ENCODE measurements around the gene WDFY4.

The WDFY4 gene

DNA sequence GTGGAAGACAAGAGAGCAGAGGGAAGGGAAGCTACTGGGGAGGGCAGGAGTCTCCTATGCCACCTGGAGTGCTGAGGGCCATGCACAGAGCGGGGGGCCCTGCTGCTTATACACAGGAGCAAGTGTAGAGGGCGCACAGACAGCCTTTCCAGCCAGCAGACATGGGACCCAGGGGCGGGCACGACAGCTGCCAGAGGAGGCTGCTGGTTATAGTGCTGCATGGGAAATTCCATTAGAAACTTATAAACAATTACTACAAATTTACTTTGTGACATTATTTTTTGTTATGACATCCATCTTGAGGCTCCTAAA, 90.5 kb downstream of the WDFY4 start:
- Histone ChIP-seq H3K9me2 (replicated peaks; ENCODE audit: low read depth, low read length) (no peaks in the 10 kb centered on the region), H3K36me3 (ENCODE audit: insufficient read depth, low read length) (no peaks in the 10 kb centered on the region), H3K9me3 (ENCODE audit: insufficient read depth, low read depth, low read length) (no peaks in the 10 kb centered on the region), H4K20me1 (ENCODE audit: insufficient read depth, low read length, poor library complexity, severe bottlenecking) (no peaks in the 10 kb centered on the region), H3K27me3 (ENCODE audit: insufficient read depth, low read length, poor library complexity, severe bottlenecking) (no peaks in the 10 kb centered on the region), H3K4me2 (ENCODE audit: low read depth, low read length, poor library complexity, severe bottlenecking) (no peak overlapping the region), H3K9ac (ENCODE audit: low read depth, low read length, poor library complexity, severe bottlenecking) (no peak overlapping the region), H2AFZ (ENCODE audit: low read length) (no peak overlapping the region), H3K4me3 (ENCODE audit: low read length, poor library complexity, severe bottlenecking) (no peak overlapping the region), H3K4me1 (ENCODE audit: insufficient read depth, low read length, poor library complexity, severe bottlenecking) (no peaks in the 10 kb centered on the region), H3F3A (ENCODE audit: low read depth) (no peaks in the 10 kb centered on the region), H3K79me2 (ENCODE audit: insufficient read depth, low read length) (no peaks in the 10 kb centered on the region)
- TF ChIP-seq EZH2phosphoT487 (IDR thresholded peaks at IDR 0.05; ENCODE audit: borderline replicate concordance) (no peak), CTCF (conservative IDR thresholded peaks at IDR 0.05; ENCODE audit: low read length) (no peak)

GRCh38 chr10:48776005-48776522, 91.4 kb downstream of the WDFY4 start:
- H2AFZ ChIP-seq (ENCODE audit: low read length) = no peak overlapping the region
- H3K4me3 ChIP-seq (ENCODE audit: low read length, poor library complexity, severe bottlenecking) = no peak overlapping the region
- H3K9me3 ChIP-seq (ENCODE audit: insufficient read depth, low read depth, low read length) = no peaks in the 10 kb centered on the region
- no peaks in the 10 kb centered on the region for H3F3A ChIP-seq (ENCODE audit: low read depth)
- no peaks in the 10 kb centered on the region for H4K20me1 ChIP-seq (ENCODE audit: insufficient read depth, low read length, poor library complexity, severe bottlenecking)
- no peaks in the 10 kb centered on the region for H3K9me2 ChIP-seq (replicated peaks; ENCODE audit: low read depth, low read length)
- no peak for TF ChIP-seq EZH2phosphoT487 (IDR thresholded peaks at IDR 0.05; ENCODE audit: borderline replicate concordance)
- no peak overlapping the region for H3K9ac ChIP-seq (ENCODE audit: low read depth, low read length, poor library complexity, severe bottlenecking)
- H3K36me3 ChIP-seq (ENCODE audit: insufficient read depth, low read length) = no peaks in the 10 kb centered on the region
- H3K4me1 ChIP-seq (ENCODE audit: insufficient read depth, low read length, poor library complexity, severe bottlenecking) = no peaks in the 10 kb centered on the region
- no peaks in the 10 kb centered on the region for H3K79me2 ChIP-seq (ENCODE audit: insufficient read depth, low read length)
- no peaks in the 10 kb centered on the region for H3K27me3 ChIP-seq (ENCODE audit: insufficient read depth, low read length, poor library complexity, severe bottlenecking)
- no peak overlapping the region for H3K4me2 ChIP-seq (ENCODE audit: low read depth, low read length, poor library complexity, severe bottlenecking)

GRCh38 chr10:48776528-48776927, 91.9 kb downstream of the WDFY4 start:
- Histone ChIP-seq H4K20me1 (ENCODE audit: insufficient read depth, low read length, poor library complexity, severe bottlenecking) (no peaks in the 10 kb centered on the region), H3F3A (ENCODE audit: low read depth) (no peaks in the 10 kb centered on the region), H3K79me2 (ENCODE audit: insufficient read depth, low read length) (no peaks in the 10 kb centered on the region), H3K9me3 (ENCODE audit: insufficient read depth, low read depth, low read length) (no peaks in the 10 kb centered on the region), H2AFZ (ENCODE audit: low read length) (no peak overlapping the region), H3K9me2 (replicated peaks; ENCODE audit: low read depth, low read length) (no peaks in the 10 kb centered on the region), H3K4me3 (ENCODE audit: low read length, poor library complexity, severe bottlenecking) (no peak overlapping the region), H3K4me2 (ENCODE audit: low read depth, low read length, poor library complexity, severe bottlenecking) (no peak overlapping the region), H3K9ac (ENCODE audit: low read depth, low read length, poor library complexity, severe bottlenecking) (no peak overlapping the region), H3K27me3 (ENCODE audit: insufficient read depth, low read length, poor library complexity, severe bottlenecking) (peaks cover 2% of the 10 kb centered on the region), H3K4me1 (ENCODE audit: insufficient read depth, low read length, poor library complexity, severe bottlenecking) (no peaks in the 10 kb centered on the region), H3K36me3 (ENCODE audit: insufficient read depth, low read length) (no peaks in the 10 kb centered on the region)
- TF ChIP-seq EZH2phosphoT487 (IDR thresholded peaks at IDR 0.05; ENCODE audit: borderline replicate concordance) (no peak), CTCF (conservative IDR thresholded peaks at IDR 0.05; ENCODE audit: low read length) (no peak)

GRCh38 chr10:48777110-48777509, 92.4 kb downstream of the WDFY4 start:
- Histone ChIP-seq H3K79me2 (ENCODE audit: insufficient read depth, low read length) (no peaks in the 10 kb centered on the region), H3F3A (ENCODE audit: low read depth) (no peaks in the 10 kb centered on the region), H3K9ac (ENCODE audit: low read depth, low read length, poor library complexity, severe bottlenecking) (no peak overlapping the region), H4K20me1 (ENCODE audit: insufficient read depth, low read length, poor library complexity, severe bottlenecking) (no peaks in the 10 kb centered on the region), H3K4me1 (ENCODE audit: insufficient read depth, low read length, poor library complexity, severe bottlenecking) (no peaks in the 10 kb centered on the region), H3K4me3 (ENCODE audit: low read length, poor library complexity, severe bottlenecking) (no peak overlapping the region), H3K9me2 (replicated peaks; ENCODE audit: low read depth, low read length) (no peaks in the 10 kb centered on the region), H3K36me3 (ENCODE audit: insufficient read depth, low read length) (no peaks in the 10 kb centered on the region), H3K27me3 (ENCODE audit: insufficient read depth, low read length, poor library complexity, severe bottlenecking) (peaks cover 6% of the 10 kb centered on the region), H2AFZ (ENCODE audit: low read length) (no peak overlapping the region), H3K9me3 (ENCODE audit: insufficient read depth, low read depth, low read length) (no peaks in the 10 kb centered on the region), H3K4me2 (ENCODE audit: low read depth, low read length, poor library complexity, severe bottlenecking) (no peak overlapping the region)
- TF ChIP-seq CTCF (conservative IDR thresholded peaks at IDR 0.05; ENCODE audit: low read length) = no peak
- no peak for TF ChIP-seq EZH2phosphoT487 (IDR thresholded peaks at IDR 0.05; ENCODE audit: borderline replicate concordance)
